Astrocyte of the spinal cord (primary cell): ENCODE results near the gene LCE3C.
"Not testable (repeated sequence)": the region's sequence is repeated elsewhere in the genome, so short reads cannot be mapped to it uniquely, and the experiment has no call there.

Experiments used
- DNase-seq: peaks from one replicate; pipeline ENCODE4 v3.0.0; 2011; ENCODE audit warnings: low read depth, low spot score
- H3K4me3 ChIP-seq: 2 replicates; pipeline ENCODE4 v1.5.1; 2011; ENCODE audit warnings: low read depth, mild to moderate bottlenecking, low read length, moderate library complexity
- in situ Hi-C: cut with HindIII; loops from 2 replicates; pipeline ENCODE4 v1.10.0; 2017; ENCODE audit warnings: low sequenced_read_pairs
- TF ChIP-seq, protein P1 (sequence below): IDR thresholded peaks from 2 replicates; pipeline ENCODE4 v1.5.1; 2012; ENCODE audit warnings: low read depth, mild to moderate bottlenecking, low read length, inconsistent platforms

LCE3C gene, protein sequence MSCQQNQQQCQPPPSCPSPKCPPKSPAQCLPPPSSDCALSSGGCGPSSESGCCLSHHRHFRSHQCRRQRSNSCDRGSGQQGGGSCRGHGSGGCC

DNA sequence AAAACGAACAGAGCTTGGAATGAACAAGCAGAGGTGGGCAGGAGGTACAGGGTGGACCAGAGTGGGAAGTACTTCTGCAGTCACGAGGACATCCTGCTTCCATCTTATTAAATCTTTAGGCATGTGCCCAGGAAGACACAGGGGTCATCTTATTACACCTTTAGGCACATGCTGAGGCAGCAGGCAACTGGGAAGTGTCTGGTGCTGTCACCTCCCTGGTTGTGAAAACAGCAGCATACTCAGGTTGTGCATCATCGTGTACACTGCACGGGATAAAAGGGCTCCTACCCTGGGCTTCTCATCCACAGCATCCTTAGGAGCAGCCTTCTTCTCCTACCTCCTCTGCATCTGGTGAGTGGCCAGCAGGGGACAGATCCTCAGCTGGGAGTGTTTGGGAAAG is at the start of gene LCE3C:
TSS of gene LCE3C (plus strand) at position 301 of the 400 bp plus-strand sequence. CDS start 498 bp downstream, outside the sequence.
- in situ Hi-C loops: no loop called here
- DNase-seq: no peak
- H3K4me3 ChIP-seq: no peak within 1 kb of the TSS
- TF ChIP-seq, protein P1, sequence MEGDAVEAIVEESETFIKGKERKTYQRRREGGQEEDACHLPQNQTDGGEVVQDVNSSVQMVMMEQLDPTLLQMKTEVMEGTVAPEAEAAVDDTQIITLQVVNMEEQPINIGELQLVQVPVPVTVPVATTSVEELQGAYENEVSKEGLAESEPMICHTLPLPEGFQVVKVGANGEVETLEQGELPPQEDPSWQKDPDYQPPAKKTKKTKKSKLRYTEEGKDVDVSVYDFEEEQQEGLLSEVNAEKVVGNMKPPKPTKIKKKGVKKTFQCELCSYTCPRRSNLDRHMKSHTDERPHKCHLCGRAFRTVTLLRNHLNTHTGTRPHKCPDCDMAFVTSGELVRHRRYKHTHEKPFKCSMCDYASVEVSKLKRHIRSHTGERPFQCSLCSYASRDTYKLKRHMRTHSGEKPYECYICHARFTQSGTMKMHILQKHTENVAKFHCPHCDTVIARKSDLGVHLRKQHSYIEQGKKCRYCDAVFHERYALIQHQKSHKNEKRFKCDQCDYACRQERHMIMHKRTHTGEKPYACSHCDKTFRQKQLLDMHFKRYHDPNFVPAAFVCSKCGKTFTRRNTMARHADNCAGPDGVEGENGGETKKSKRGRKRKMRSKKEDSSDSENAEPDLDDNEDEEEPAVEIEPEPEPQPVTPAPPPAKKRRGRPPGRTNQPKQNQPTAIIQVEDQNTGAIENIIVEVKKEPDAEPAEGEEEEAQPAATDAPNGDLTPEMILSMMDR: no peak

DNA sequence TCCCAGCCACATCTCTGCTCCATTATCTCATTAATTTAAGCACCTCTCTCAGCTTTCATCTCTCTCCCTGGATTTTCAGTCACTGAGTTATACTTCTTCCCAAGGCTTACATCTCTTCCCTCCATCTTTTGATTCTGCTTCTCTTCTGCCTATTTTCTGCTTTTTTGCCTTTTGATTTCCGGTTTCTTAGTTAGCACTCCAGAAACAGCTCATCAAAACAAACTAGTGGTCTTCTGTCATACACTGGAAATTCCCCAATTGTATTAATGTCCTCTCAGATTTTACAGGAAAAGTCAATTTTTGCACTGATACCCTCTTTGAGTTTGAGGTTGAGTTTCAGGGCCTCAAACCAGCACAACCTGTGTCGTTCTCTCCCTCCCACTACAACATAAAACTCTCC is 34.9 kb upstream of the LCE3C start:
- TF ChIP-seq, protein P1: no peak
- DNase-seq: no peak
- no peak overlapping the region for H3K4me3 ChIP-seq
- in situ Hi-C loops: no loop called here

DNA sequence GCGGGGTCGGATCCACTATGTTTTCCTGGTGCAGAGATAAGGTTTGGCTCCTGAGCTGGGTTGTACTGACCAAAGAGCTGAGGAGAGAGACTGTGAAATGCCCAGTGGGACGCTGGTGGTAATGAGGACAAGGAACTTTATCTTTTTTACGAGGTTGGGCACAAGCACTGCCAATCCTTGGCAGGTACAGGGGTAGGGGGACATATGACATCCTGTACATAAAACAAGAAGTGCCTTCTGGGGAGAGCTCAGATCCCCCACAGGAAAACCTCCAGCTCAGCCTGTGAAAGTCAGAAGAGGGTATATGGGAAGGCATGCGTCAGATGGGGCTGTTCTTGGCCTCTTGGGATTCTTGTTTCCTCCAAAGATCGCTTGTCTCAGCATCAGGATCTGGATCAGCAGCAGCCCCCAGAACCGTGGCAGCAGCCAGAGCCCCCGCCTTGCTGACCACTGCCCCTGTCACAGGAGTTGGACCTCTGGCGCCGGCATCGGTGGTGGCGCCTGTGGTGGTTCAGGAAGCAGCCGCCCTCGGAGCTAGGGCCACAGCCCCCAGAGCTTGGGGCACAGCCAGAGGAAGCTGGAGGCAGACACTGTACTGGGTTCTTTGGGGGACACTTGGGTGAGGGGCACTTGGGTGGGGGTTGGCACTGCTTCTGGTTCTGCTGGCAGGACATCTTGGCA is 34.4 kb upstream of the LCE3C start:
- DNase-seq: no peak
- H3K4me3 ChIP-seq: no peak overlapping the region
- TF ChIP-seq, protein P1: no peak
- in situ Hi-C loops: no loop called here

DNA sequence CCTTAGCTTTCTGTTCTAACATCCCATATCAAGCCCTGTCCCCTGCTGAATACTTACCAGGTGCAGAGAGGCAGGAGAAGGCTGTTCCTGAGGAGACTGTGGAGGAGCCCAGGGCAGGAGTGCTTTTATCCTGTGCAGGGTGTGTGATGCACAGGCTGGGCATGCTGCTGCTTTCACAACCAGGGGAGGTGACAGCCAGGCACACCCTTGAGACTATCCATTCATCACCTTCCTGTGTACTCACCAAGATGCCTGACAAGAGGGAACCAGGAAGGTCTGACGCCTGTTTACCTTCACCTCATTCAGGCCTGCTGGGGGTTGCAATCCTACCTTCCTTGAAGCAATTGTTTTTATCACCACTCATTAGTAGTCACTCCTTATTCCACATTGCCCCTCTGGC is 33.4 kb upstream of the LCE3C start, which contains the start of gene LCE3E:
TSS of gene LCE3E (minus strand) at position 100 of the 400 bp plus-strand sequence. CDS start 572 bp downstream, outside the sequence.
- DNase-seq: no peak
- no peak within 1 kb of the TSS for H3K4me3 ChIP-seq
- in situ Hi-C loops: no loop called here
- TF ChIP-seq, protein P1: no peak

DNA sequence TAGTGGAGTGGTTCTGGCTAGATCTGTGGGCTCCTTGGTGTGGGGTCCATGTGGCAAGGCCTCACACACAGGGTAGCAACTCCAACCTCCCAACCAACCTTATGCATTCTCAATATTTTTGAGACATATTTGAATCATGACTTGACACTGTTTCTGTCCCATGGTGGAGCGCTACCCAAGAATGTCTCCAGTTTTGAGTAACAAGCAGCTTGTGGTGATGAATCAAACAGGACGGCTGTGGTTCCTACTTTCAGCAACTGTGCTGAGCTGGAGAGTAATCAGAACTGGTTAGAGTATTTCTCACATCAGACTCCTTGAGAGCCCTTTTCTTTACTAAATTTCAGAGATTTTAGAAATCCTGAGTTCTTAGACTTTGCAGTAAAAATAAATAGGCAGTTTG is 22.9 kb upstream of the LCE3C start:
- no peak for DNase-seq
- TF ChIP-seq, protein P1: no peak
- no peak overlapping the region for H3K4me3 ChIP-seq
- in situ Hi-C loops: no loop called here

DNA sequence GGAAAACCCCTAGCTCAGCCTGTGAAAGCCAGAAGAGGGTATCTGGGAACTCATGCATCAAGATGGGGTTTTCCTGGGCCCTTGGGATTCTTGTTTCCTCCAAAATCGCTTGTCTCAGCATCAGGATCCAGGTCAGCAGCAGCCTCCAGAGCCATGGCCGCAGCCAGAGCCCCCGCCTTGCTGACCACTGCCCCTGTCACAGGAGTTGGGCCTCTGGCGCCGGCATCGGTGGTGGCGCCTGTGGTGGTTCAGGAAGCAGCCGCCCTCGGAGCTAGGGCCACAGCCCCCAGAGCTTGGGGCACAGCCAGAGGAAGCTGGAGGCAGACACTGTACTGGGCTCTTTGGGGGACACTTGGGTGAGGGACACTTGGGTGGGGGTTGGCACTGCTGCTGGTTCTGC is 20.5 kb upstream of the LCE3C start:
- DNase-seq, in situ Hi-C loops, H3K4me3 ChIP-seq: not testable (repeated sequence)

DNA sequence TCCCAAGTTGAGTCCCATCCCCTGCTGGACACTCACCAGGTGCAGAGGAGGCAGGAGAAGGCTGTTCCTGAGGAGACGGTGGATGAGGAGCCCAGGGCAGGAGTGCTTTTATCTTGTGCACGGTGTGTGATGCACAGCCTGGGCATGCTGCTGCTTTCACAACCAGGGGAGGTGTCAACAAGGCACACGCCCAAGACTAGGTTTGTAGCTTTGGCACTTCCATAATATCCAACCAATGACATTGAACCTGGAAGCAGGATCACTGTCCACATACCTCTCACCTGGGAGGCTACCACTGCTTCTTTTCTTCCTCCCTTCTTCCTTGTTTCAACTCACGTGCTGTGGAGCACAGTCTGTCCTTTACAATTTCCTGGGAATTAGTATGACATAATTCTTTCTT is 19.6 kb upstream of the LCE3C start, which contains the start of gene LCE3D:
TSS of gene LCE3D (minus strand) at position 84 of the 400 bp plus-strand sequence. CDS start 580 bp downstream, outside the sequence.
- no peak for DNase-seq
- H3K4me3 ChIP-seq: no peak within 1 kb of the TSS
- TF ChIP-seq, protein P1: no peak
- in situ Hi-C loops: no loop called here
